ENCODE results near the gene CYP8B1.

GRCh38 chr3:42829628-42830436 is 45.8 kb downstream of the CYP8B1 start:
- no peak for TF ChIP-seq POLR2AphosphoS5 (IDR thresholded peaks at IDR 0.05; ENCODE audit: borderline replicate concordance, low read depth, low read length)
- no peak for TF ChIP-seq FOXP2 (optimal IDR thresholded peaks at IDR 0.05; ENCODE audit: control extremely low read depth, extremely low read length, insufficient read depth)
- TF ChIP-seq EZH2 (IDR thresholded peaks at IDR 0.05): no peak

Measured in SK-N-MC (cell line).